Urinary bladder (tissue), 4 donors: ENCODE measurements around the gene LSS. TPM values are rescaled to one million over a fixed set of nuclear protein-coding genes. Genes with fewer than 3 reads are reported as not detected.
"Not testable (repeated sequence)": the region's sequence is repeated elsewhere in the genome, so short reads cannot be mapped to it uniquely, and the experiment has no call there.

Experiments used
- DNase-seq: peaks from one replicate; pipeline ENCODE4 v3.0.0-alpha.2; 2015; ENCODE audit errors: extremely low spot score
- H3K27ac ChIP-seq: one replicate; pipeline ENCODE4 v1.5.1; 2013; ENCODE audit warnings: low read depth, mild to moderate bottlenecking, moderate library complexity
- H3K36me3 ChIP-seq: one replicate; pipeline ENCODE4 v1.6.1; 2013; ENCODE audit warnings: mild to moderate bottlenecking, moderate library complexity; ENCODE audit not compliant: insufficient read depth
- H3K4me1 ChIP-seq: one replicate; pipeline ENCODE4 v1.6.1; 2013; ENCODE audit warnings: mild to moderate bottlenecking, moderate library complexity; ENCODE audit not compliant: insufficient read depth
- H3K4me3 ChIP-seq: one replicate; pipeline ENCODE4 v1.5.1; 2013; ENCODE audit warnings: low read depth, low read length
- WGBS: extraction: QIAGEN DNeasy Blood & Tissue Kit; methylation state at CpG from one replicate; pipeline ENCODE4 v1.1.7; 2013; 5-methylcytosine and 5-hydroxymethylcytosine counted together
- polyA plus RNA-seq: library from polyadenylated mRNA; stranded (reverse); fragments of 200-250 nt; gene quantifications from one replicate; pipeline ENCODE4 v1.2.3, GENCODE V29; 2013
- total RNA-seq: library from RNA; depleted of rRNA; stranded (reverse); fragments of >200 nt; gene quantifications from one replicate; pipeline ENCODE4 v1.2.3, GENCODE V29; 2014
- donor health status: healthy with polysubstance abuse.
- donor health status: healthy.

LSS gene
- total and polyA plus RNA-seq, 2 donors, result 19.3 to 36.5 TPM

DNA sequence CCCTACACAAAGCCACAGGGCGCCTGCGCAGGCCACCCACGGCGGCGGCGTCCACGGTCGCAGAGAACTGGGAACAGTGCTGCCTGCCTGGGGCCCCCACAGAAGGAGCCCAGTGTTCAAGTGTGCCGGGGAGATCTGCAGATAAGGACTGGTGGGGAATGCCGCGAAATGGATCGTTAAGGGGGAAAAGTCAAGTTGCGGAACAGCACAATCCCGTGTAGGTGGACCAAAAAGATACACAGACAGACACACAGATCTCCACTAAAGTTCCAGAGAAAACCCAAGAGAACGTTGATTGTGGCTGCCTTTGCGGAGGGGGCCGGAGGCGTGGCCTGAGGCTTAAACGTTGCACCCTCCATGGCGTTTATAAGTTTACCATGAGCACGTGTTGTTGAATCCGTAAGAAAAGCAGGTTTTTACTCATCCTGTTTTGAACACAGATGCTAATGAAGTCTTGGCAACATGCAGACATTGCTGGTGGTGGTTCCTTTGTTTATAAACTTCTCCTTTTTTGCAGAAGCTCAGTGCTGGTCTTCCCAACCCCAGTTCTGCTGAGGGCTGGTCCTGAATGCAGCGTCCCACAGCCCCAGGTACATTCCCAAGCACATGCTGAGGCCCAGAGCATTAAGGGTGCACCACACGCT is 48.4 kb downstream of the LSS start:
- H3K4me1 ChIP-seq, result no peaks in the 10 kb centered on the region
- no peak overlapping the region for H3K4me3 ChIP-seq
- DNase-seq, result no peak
- no peaks in the 10 kb centered on the region for H3K36me3 ChIP-seq
- 67% methylated on average over 24 of the region's 24 CpGs for WGBS
- no peak overlapping the region for H3K27ac ChIP-seq

DNA sequence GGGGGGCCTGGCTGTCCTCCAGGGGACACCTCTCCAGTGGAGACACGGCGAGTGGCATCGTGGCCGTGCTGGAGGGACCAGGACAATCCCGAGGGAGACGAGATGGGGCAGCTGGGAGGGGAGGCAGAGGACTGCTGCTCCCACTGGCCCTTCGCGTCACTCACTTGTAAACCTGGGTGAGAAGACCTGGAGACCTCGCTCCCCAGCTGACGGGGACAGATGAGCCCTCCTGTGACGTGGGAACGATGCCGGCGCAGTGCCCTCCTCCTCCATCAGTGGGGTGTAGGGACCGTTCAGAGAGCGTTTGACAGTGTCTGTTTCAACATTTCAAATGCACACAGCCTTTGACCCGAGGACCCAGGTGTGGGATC is 48.9 kb downstream of the LSS start:
- Histone ChIP-seq H3K27ac (no peak overlapping the region), H3K36me3 (no peaks in the 10 kb centered on the region), H3K4me1 (no peaks in the 10 kb centered on the region), H3K4me3 (no peak overlapping the region)
- no peak for DNase-seq
- WGBS, result 87% methylated on average over 17 of the region's 17 CpGs

DNA sequence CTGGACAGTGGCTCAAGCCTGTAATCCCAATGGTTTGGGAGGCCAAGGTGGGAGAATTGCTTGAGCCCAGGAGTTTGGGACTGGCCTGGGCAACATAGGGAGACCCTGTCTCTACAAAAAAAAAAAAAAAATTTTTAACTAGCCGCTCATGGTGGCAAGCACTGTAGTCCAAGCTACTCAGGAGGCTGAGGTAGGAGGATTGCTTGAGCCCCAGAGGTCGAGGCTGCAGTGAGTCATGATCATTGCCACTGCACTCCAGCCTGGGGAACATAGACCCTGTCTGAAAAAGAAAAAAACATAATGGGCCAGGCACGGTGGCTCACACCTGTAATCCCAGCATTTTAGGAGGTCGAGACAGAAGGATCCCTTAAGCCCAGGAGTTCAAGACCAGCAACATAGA is 49.6 kb downstream of the LSS start:
- H3K36me3 ChIP-seq, result no peaks in the 10 kb centered on the region
- WGBS, result 80% methylated on average over 4 of the region's 4 CpGs
- H3K27ac ChIP-seq, result no peak overlapping the region
- no peak overlapping the region for H3K4me3 ChIP-seq
- no peaks in the 10 kb centered on the region for H3K4me1 ChIP-seq
- DNase-seq, result no peak

DNA sequence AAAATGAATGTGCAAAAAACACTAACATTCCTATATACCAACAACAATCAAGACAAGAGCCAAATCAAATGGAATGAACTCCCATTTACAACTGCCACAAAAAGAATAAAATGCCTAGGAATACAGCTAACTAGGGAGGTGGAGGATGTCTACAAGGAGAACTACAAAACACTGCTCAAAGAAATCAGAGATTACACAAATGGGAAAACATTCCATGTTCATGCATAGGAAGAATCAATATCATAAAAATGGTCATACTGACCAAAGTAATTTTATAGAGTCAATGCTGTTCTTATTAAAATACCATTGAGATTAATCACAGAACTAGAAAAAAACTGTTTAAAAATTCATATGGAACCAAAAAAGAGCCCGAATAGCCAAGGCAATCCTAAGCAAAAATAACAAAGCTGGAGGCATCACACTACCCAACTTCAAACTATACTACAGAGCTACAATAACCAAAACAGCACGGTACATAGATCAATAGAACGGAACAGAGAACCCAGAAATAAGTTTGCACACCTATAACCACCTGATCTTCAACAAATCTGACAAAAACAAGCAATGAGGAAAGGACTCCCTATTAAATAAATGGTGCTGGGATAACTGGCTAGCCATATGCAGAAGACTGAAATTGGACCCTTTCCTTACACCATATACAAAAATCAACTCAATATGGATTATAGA is 52.0 kb downstream of the LSS start:
- H3K4me1 ChIP-seq, result not testable (repeated sequence)
- WGBS, result 96% methylated on average over 3 of the region's 3 CpGs

DNA sequence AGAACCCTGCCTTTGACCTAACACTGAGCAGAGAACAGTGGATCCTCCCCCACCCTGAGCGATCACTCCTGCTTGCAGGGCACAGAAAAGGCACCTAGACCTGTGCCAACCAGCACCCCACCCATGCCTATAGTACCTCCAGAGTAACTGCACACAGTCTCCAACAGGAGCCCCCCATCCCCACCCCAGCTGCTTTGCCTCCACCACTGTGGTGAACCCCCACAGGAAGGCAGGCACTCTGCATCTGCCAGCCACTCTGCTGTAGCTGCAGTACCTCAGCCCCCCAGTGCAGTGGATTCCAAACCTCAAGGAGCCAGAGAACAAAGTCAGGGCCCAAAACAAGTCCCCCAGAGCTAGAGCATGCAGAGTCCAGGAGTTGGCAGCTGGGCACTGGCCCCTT is 55.0 kb downstream of the LSS start:
- Histone ChIP-seq H3K4me3 (no peak overlapping the region), H3K27ac (no peak overlapping the region), H3K36me3 (no peaks in the 10 kb centered on the region), H3K4me1 (no peaks in the 10 kb centered on the region)
- WGBS, result 100% methylated on average over 1 of the region's 1 CpG
- no peak for DNase-seq

More for the DNA sequence above, 52.0 kb downstream of the LSS start:
- H3K4me3 ChIP-seq, DNase-seq, H3K36me3 ChIP-seq, H3K27ac ChIP-seq: not testable (repeated sequence)

DNA sequence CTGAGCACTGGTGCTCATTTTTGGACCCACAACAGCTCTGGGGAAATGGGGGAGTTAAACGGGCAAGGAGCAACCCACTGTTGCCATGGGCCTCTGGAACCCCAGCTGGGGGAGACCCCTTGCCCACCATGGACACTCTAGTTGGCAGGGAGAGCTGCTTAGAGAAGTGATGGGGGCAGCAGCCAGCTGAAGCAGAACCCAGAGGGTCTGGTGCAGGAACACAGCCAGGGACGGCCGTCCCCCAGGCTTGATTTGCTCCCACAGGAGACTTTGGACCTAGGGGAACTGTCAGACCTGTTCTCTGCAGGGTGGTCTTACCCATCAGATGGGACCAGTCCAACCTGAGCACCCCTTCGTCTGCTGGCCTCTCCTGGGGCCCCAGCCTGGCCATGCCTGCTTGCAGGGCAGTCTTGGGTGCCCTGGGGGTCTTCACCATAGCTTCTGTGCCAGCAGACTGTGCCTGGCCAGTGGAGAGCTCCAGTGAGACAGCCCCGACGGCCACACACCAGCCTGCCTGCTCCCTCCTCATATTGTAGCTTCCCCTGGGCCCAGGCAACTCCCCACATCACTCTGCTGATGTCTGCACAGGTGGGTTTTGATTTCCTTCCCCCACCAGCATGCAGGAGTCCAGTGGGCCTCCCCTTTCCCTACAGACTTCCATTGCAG is 55.6 kb downstream of the LSS start:
- no peaks in the 10 kb centered on the region for H3K4me1 ChIP-seq
- no peaks in the 10 kb centered on the region for H3K36me3 ChIP-seq
- WGBS, result 92% methylated on average over 6 of the region's 6 CpGs
- no peak for DNase-seq
- H3K27ac ChIP-seq, result no peak overlapping the region
- no peak overlapping the region for H3K4me3 ChIP-seq

DNA sequence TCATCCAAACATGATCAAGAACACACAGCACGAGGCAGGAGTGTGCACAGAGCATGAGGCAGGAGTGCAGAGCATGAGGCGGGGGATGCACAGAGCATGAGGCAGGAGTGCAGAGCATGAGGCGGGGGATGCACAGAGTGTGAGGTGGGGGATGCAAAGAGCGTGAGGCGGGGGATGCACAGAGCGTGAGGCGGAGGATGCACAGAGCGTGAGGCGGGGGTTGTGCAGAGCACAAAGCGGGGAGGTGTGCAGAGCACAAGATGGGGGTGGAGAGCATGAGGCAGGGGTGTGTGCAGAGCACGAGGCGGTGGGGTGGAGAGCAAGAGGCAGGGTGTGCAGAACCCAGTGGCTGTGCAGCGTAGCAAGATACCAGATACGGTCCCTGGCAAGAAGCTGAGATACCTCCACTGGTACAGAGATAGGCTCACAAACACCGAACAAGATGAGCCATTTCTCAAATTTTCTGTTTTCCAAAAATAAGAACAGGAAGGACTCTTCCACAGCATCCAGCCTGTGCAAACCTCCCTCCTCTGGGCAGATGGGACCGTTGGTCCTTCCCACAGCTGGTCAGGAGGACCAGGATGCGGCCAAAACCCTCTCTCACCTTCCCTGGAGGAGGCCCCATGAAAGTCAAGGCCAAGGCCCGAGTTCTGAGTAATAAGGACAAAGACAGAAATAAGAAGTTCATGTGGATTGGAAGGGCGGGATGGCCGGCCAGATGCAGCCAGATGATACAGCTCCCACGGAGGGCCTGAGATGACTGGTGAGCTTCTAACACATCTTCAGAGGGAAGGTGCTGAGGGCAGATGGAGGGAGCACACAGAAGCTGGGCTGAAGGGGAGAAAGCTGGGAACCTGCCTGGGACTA is 56.3 kb downstream of the LSS start:
- no peaks in the 10 kb centered on the region for H3K4me1 ChIP-seq
- H3K36me3 ChIP-seq, result no peaks in the 10 kb centered on the region
- H3K4me3 ChIP-seq, result no peak overlapping the region
- WGBS, result 90% methylated on average over 21 of the region's 21 CpGs
- no peak overlapping the region for H3K27ac ChIP-seq
- DNase-seq, result no peak

DNA sequence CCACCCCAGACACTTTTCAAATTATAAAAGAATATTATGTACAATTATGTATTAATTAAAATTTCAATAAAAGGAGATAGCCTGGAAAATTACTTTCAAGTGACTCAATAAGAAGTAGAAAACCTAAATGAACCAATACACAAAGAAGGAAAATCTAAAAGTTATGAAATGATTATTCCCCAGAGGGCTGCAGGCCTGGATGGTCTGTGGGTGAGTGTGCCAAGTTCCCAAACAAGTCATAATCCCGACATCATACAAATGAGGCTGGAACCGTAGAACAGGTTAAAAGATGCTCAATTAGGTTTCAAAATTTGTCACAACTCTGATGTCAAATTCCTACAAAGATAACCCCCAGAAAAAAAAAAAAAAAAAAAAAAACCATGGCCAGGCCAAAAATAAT is 57.0 kb downstream of the LSS start:
- Histone ChIP-seq H3K4me3 (no peak overlapping the region), H3K27ac (no peak overlapping the region), H3K4me1 (no peaks in the 10 kb centered on the region), H3K36me3 (no peaks in the 10 kb centered on the region)
- WGBS, result 38% methylated on average over 2 of the region's 2 CpGs
- DNase-seq, result no peak

DNA sequence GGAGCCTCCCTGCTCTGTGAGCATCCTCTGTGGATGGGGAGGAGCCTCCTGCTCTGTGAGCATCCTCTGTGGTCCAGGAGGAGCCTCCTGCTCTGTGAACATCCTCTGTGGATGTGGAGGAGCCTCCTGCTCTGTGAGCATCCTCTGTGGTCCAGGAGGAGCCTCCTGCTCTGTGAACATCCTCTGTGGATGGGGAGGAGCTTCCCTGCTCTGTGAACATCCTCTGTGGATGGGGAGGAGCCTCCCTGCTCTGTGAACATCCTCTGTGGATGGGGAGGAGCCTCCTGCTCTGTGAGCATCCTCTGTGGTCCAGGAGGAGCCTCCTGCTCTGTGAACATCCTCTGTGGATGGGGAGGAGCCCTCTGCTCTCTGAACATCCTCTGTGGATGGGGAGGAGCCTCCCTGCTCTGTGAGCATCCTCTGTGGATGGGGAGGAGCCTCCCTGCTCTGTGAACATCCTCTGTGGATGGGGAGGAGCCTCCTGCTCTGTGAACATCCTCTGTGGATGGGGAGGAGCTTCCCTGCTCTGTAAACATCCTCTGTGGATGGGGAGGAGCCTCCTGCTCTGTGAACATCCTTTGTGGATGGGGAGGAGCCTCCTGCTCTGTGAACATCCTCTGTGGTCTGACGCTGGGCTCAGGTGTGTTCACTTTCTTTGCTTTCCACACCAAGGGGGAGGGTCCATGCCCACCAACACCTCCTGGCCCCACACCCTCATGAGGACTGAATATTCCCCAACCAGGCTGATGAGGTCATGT is 58.0 kb downstream of the LSS start:
- WGBS, result 96% methylated on average over 1 of the region's 1 CpG
- not testable (repeated sequence) for H3K36me3 ChIP-seq, H3K4me3 ChIP-seq, H3K4me1 ChIP-seq, H3K27ac ChIP-seq, DNase-seq

DNA sequence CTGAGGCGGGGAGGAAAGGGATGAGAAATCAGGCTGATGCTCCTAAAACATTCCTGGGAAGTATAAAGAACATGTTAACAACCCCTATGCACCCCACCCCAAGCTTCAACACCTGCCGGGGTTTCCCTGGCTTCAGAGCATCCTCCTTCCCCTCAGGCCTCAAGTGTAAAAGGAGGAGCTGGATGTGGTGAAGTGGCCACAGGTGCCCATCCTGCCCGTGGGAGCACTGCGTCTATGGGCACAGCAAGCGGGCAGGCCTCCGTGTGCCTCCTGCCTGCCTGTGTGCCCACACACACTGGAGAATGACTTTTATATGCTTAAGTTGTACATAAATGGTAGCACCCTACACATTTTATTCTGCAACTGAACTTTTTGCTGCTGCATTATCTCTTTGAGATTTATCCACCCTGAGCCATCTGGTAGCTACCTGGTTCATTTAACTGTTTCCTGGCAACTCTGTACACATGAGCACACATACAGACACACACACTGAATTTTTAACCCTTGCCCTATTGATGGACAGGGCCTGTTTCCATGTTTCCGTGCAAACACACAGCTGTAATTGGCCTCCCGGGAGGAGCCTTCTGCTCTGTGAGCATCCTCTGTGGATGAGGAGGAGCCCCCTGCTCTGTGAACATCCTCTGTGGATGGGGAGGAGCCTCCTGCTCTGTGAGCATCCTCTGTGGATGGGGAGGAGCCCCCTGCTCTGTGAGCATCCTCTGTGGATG is 59.8 kb downstream of the LSS start:
- Histone ChIP-seq H3K36me3 (no peaks in the 10 kb centered on the region), H3K4me1 (no peaks in the 10 kb centered on the region), H3K4me3 (no peak overlapping the region), H3K27ac (no peak overlapping the region)
- no peak for DNase-seq
- 80% methylated on average over 8 of the region's 8 CpGs for WGBS

DNA sequence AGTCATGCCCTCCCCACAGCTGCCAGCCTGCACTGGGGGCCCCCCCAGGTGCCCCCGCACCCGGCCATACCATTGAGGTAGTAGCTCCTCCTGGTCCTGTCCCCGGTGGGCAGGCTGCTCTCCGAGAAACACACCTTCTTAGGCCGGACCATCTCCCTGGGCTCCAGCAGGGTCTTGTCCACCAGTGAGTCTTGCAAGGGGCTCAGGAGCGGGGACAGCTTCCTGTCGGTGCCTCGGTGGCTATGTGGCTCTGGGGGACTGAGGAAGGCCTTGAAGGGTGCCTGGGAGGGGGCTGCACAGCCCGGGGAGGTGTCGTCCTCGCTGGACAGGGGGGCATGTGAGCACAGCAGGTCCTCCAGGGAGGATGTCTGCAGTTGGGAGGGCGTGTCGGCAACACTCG is 60.3 kb downstream of the LSS start:
- no peaks in the 10 kb centered on the region for H3K4me1 ChIP-seq
- no peak for DNase-seq
- no peaks in the 10 kb centered on the region for H3K36me3 ChIP-seq
- H3K27ac ChIP-seq, result no peak overlapping the region
- H3K4me3 ChIP-seq, result no peak overlapping the region
- WGBS, result 88% methylated on average over 14 of the region's 14 CpGs

DNA sequence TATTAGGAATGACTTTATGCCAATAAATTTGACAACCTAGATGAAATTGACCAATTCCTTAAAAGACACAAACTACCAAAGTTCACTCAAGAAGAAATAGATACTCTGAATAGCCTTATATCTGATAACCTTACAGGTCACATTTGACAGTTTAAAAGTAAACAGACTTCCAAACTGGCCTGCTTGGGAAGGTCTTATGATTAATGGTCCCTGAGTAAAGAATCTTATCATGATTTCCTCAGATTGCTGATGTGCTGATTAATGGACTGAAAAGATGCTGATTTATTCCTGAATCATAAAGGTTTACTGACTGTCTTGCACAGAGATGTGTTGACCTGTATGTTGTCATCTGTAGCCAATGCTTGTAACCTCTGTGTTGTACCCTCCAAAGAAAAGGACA is 63.5 kb downstream of the LSS start:
- Histone ChIP-seq H3K27ac (no peak overlapping the region), H3K36me3 (no peaks in the 10 kb centered on the region), H3K4me3 (no peak overlapping the region), H3K4me1 (no peaks in the 10 kb centered on the region)
- no peak for DNase-seq

DNA sequence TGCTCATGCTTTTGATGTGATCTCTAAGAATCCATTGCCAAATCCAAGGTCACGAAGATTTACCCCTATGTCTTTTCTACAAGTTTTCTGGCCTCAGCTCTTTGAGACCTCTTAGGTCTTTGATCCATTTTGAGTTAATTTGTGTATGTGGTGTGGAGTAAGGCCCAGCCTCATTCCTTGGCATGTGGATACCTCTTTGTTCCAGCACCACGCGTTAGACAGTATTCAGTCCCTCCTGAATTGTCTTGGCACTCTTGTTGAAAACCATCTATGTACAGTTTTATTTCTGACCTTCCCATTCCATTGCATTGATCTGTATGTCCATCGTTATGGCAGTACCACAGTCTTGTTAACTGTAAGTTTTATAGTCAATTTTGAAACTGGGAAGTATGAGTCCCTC is 65.2 kb downstream of the LSS start:
- Histone ChIP-seq H3K36me3 (no peaks in the 10 kb centered on the region), H3K4me1 (no peaks in the 10 kb centered on the region), H3K27ac (no peak overlapping the region), H3K4me3 (no peak overlapping the region)
- no peak for DNase-seq
- 67% methylated on average over 4 of the region's 4 CpGs for WGBS
